PFSK-1 (cell line): Measurements from ENCODE around the gene NFAM1.

Experiments used
- FOXP2 ChIP-seq: optimal IDR thresholded peaks from 2 replicates; pipeline ENCODE3; 2011; ENCODE audit warnings: borderline replicate concordance, control low read depth, inconsistent platforms; ENCODE audit not compliant: insufficient read depth; ENCODE audit errors: extremely low read length, extremely low read depth
- POLR2AphosphoS5 ChIP-seq: IDR thresholded peaks from 2 replicates; pipeline ENCODE4 v1.6.1; 2012; ENCODE audit warnings: low read depth, mild to moderate bottlenecking, control low read depth, low read length, moderate library complexity
- REST ChIP-seq, 2 experiments: IDR thresholded peaks; 2 replicates each; pipeline versions ENCODE4 v1.6.1 to v1.8.0; 2011 to 2012; ENCODE audit warnings: low read depth in 2 of 2, low read length in 2 of 2, control low read depth in 1 of 2, inconsistent platforms in 1 of 2, mild to moderate bottlenecking in 1 of 2, moderate library complexity in 1 of 2; ENCODE audit not compliant: insufficient read depth in 1 of 2
- SIN3A ChIP-seq: IDR thresholded peaks from 2 replicates; pipeline ENCODE4 v1.6.1; 2012; ENCODE audit warnings: mild to moderate bottlenecking, low read length, moderate library complexity, borderline replicate concordance; ENCODE audit not compliant: insufficient read depth
- TAF1 ChIP-seq: IDR thresholded peaks from 2 replicates; pipeline ENCODE4 v1.6.1; 2012; ENCODE audit warnings: low read length, control low read depth, borderline replicate concordance; ENCODE audit not compliant: insufficient read depth

NFAM1 gene

GRCh38 chr22:42440728-42441127, 8.5 kb upstream of the NFAM1 start:
- TF ChIP-seq REST (IDR thresholded peaks at IDR 0.05; ENCODE audit: insufficient read depth in 1 of 2, low read depth in 2 of 2, low read length in 2 of 2) (no peak), SIN3A (no peak), FOXP2 (no peak), TAF1 (no peak), POLR2AphosphoS5 (no peak)

GRCh38 chr22:42439821-42440674, 7.8 kb upstream of the NFAM1 start:
- TF ChIP-seq TAF1: no peak
- no peak for TF ChIP-seq FOXP2
- TF ChIP-seq REST (IDR thresholded peaks at IDR 0.05; ENCODE audit: insufficient read depth in 1 of 2, low read depth in 2 of 2, low read length in 2 of 2): no peak
- no peak for TF ChIP-seq SIN3A
- no peak for TF ChIP-seq POLR2AphosphoS5

- TF ChIP-seq SIN3A (no peak), POLR2AphosphoS5 (no peak)
These were observed 6.9 kb upstream of the NFAM1 start for GRCh38 chr22:42439021-42439567.

- TF ChIP-seq POLR2AphosphoS5 (no peak), SIN3A (no peak), REST (IDR thresholded peaks at IDR 0.05; ENCODE audit: insufficient read depth in 1 of 2, low read depth in 2 of 2, low read length in 2 of 2) (no peak), TAF1 (no peak), FOXP2 (no peak)
These were observed 6.1 kb upstream of the NFAM1 start for GRCh38 chr22:42438293-42438650.

GRCh38 chr22:42437488-42438292, 5.5 kb upstream of the NFAM1 start:
- TF ChIP-seq REST (IDR thresholded peaks at IDR 0.05; ENCODE audit: insufficient read depth in 1 of 2, low read depth in 2 of 2, low read length in 2 of 2) (no peak), SIN3A (no peak), FOXP2 (no peak), POLR2AphosphoS5 (no peak), TAF1 (no peak)
